ENCODE measurements around the gene MERTK.

DNA sequence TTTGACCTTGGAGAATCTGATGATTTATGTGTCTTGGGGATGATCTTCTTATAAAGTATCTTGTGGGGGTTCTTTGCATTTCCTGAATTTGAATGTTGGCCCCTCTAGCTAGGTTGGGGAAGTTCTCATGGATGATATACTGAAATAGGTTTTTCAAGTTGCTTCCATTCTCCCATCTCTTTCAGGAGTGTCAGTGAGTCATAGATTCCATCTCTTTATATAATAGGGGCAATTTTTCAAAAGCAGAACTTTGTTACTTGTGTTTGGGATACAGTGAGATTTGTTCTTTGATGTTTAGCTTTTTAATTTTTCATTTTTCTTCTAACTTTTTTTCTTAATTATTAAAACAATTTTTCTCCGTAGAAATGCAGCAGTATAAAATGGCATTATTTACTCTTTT lies 176.1 kb downstream of the MERTK start:
- no peak for TF ChIP-seq CTCF (IDR thresholded peaks at IDR 0.05; ENCODE audit: control extremely low read depth in 1 of 3, insufficient read depth in 1 of 3, low read depth in 1 of 3, low read length in 3 of 3)
- no peak for TF ChIP-seq POLR2A (IDR thresholded peaks at IDR 0.05; ENCODE audit: control extremely low read depth in 1 of 2, low read depth in 2 of 2, low read length in 2 of 2)
- no peak for TF ChIP-seq CBX8 (IDR thresholded peaks at IDR 0.05; ENCODE audit: borderline replicate concordance, low read depth, low read length)

Data from H1 (cell line).